Panc1 (cell line): ENCODE results near the gene GID4. TPM values are rescaled to one million over a fixed set of nuclear protein-coding genes. Genes with fewer than 3 reads are reported as not detected.

Experiments
- ATAC-seq: fragments of 200-7000 bp; cut with Tn5 transposase; 2 replicates; pipeline ENCODE4 v1.9.1; 2020; ENCODE audit warnings: mild to moderate bottlenecking, moderate library complexity
- BruUV-seq: library from RNA; stranded (reverse); fragments of 400-500 nt; replicated peaks from 2 replicates; lab custom pipeline; 2021; lab: Mats Ljungman, UMichigan
- CTCF ChIA-PET: fragments of 300-600 bp; sonication (Branson Sonifier 250); formaldehyde crosslinking; loops from one replicate; lab custom pipeline; 2022; ENCODE audit warnings: antibody characterized with exemption; lab: Charles Lee
- POLR2A ChIA-PET: fragments of 300-600 bp; sonication (Branson Sonifier 250); formaldehyde crosslinking; loops from one replicate; lab custom pipeline; 2022; ENCODE audit warnings: antibody characterized with exemption; lab: Charles Lee
- DNase-seq: peaks from one replicate; pipeline ENCODE4 v3.0.0-alpha.2; 2010; ENCODE audit warnings: low read depth, low spot score
- H3K27ac ChIP-seq: 2 replicates; pipeline ENCODE4 v1.5.1; 2011; ENCODE audit warnings: mild to moderate bottlenecking, low read length, inconsistent platforms
- H3K27me3 ChIP-seq: fragments of 200-500 bp; sonication (Bioruptor generic); 2 replicates; pipeline ENCODE4 v1.6.0; 2014; ENCODE audit warnings: low read length, inconsistent platforms; ENCODE audit not compliant: control insufficient read depth, insufficient read depth
- H3K36me3 ChIP-seq: fragments of 200-500 bp; sonication (Bioruptor generic); 2 replicates; pipeline ENCODE4 v1.5.1; 2014; ENCODE audit warnings: inconsistent platforms, mild to moderate bottlenecking, low read length, moderate library complexity; ENCODE audit not compliant: control insufficient read depth, insufficient read depth
- H3K4me1 ChIP-seq: 2 replicates; pipeline ENCODE4 v1.5.1; 2011; ENCODE audit warnings: inconsistent platforms, mild to moderate bottlenecking, low read length, moderate library complexity; ENCODE audit not compliant: control insufficient read depth, insufficient read depth
- H3K4me3 ChIP-seq, 2 experiments: 2 replicates each; pipeline ENCODE4 v1.5.1; 2011 to 2012; ENCODE audit warnings: low read depth in 2 of 2, low read length in 2 of 2, mild to moderate bottlenecking in 2 of 2, inconsistent platforms in 1 of 2, moderate library complexity in 1 of 2
- H3K9me3 ChIP-seq: fragments of 200-500 bp; sonication (Bioruptor generic); 2 replicates; pipeline ENCODE4 v1.5.1; 2014; ENCODE audit warnings: low read depth, mild to moderate bottlenecking, inconsistent platforms, low read length, moderate library complexity; ENCODE audit not compliant: control insufficient read depth, insufficient read depth
- POLR2AphosphoS5 ChIP-seq: IDR thresholded peaks from 2 replicates; pipeline ENCODE4 v1.6.1; 2012; ENCODE audit warnings: mild to moderate bottlenecking, low read depth, low read length, moderate library complexity
- SIN3A ChIP-seq: IDR thresholded peaks from 2 replicates; pipeline ENCODE4 v1.6.1; 2012; ENCODE audit warnings: low read depth, mild to moderate bottlenecking, low read length, moderate library complexity, borderline replicate concordance; ENCODE audit not compliant: insufficient read depth
- TCF7L2 ChIP-seq: IDR thresholded peaks from 2 replicates; pipeline ENCODE4 v1.6.1; 2011; ENCODE audit warnings: mild to moderate bottlenecking, low read depth, low read length, inconsistent platforms
- in situ Hi-C: cut with HindIII; loops from 2 replicates; pipeline ENCODE4 v1.10.0; 2016; ENCODE audit warnings: low sequenced_read_pairs, low pct_unique_long_range_greater_than_20kb
- intact Hi-C: fragments of 100-400 bp; cut with micrococcal nuclease; formaldehyde crosslinking; loops from one replicate; pipeline ENCODE4 v1.10.0; 2022; ENCODE audit not compliant: unreplicated experiment
- total RNA-seq: library from RNA; stranded (reverse); gene quantifications from one replicate; pipeline ENCODE4 v1.2.1, GENCODE V29; 2021; ENCODE audit not compliant: unreplicated experiment
- TF ChIP-seq, protein P1 (sequence below), 2 experiments: IDR thresholded peaks; 2 replicates each; pipeline ENCODE4 v1.6.1; 2011 to 2012; ENCODE audit warnings: low read depth in 2 of 2, control low read depth in 1 of 2, low read length in 1 of 2, mild to moderate bottlenecking in 1 of 2, moderate library complexity in 1 of 2; ENCODE audit not compliant: insufficient read depth in 1 of 2
- TF ChIP-seq, protein P2 (sequence below): fragments of 450-650 bp; IDR thresholded peaks from 2 replicates; pipeline ENCODE4 v1.5.1; 2017; ENCODE audit warnings: mild to moderate bottlenecking

The GID4 gene
- total RNA-seq, 1 experiment from 2014 or later, result 11.1 TPM

- Histone ChIP-seq H3K4me3 (no peak overlapping the region), H3K9me3 (no peaks in the 10 kb centered on the region), H3K27ac (no peak overlapping the region), H3K27me3 (no peaks in the 10 kb centered on the region), H3K36me3 (no peaks in the 10 kb centered on the region; the same call in 1 of the 2 replicates), H3K4me1 (peaks cover 18% of the 10 kb centered on the region)
- POLR2A ChIA-PET, result no interaction called here
- no TSS peak for BruUV-seq
- CTCF ChIA-PET, result no interaction called here
- TF ChIP-seq POLR2AphosphoS5 (no peak), SIN3A (no peak), TCF7L2 (no peak)
- TF ChIP-seq, protein P1, sequence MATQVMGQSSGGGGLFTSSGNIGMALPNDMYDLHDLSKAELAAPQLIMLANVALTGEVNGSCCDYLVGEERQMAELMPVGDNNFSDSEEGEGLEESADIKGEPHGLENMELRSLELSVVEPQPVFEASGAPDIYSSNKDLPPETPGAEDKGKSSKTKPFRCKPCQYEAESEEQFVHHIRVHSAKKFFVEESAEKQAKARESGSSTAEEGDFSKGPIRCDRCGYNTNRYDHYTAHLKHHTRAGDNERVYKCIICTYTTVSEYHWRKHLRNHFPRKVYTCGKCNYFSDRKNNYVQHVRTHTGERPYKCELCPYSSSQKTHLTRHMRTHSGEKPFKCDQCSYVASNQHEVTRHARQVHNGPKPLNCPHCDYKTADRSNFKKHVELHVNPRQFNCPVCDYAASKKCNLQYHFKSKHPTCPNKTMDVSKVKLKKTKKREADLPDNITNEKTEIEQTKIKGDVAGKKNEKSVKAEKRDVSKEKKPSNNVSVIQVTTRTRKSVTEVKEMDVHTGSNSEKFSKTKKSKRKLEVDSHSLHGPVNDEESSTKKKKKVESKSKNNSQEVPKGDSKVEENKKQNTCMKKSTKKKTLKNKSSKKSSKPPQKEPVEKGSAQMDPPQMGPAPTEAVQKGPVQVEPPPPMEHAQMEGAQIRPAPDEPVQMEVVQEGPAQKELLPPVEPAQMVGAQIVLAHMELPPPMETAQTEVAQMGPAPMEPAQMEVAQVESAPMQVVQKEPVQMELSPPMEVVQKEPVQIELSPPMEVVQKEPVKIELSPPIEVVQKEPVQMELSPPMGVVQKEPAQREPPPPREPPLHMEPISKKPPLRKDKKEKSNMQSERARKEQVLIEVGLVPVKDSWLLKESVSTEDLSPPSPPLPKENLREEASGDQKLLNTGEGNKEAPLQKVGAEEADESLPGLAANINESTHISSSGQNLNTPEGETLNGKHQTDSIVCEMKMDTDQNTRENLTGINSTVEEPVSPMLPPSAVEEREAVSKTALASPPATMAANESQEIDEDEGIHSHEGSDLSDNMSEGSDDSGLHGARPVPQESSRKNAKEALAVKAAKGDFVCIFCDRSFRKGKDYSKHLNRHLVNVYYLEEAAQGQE (IDR thresholded peaks at IDR 0.05; ENCODE audit: insufficient read depth in 1 of 2, low read depth in 2 of 2, low read length in 1 of 2), result no peak
- TF ChIP-seq, protein P2, sequence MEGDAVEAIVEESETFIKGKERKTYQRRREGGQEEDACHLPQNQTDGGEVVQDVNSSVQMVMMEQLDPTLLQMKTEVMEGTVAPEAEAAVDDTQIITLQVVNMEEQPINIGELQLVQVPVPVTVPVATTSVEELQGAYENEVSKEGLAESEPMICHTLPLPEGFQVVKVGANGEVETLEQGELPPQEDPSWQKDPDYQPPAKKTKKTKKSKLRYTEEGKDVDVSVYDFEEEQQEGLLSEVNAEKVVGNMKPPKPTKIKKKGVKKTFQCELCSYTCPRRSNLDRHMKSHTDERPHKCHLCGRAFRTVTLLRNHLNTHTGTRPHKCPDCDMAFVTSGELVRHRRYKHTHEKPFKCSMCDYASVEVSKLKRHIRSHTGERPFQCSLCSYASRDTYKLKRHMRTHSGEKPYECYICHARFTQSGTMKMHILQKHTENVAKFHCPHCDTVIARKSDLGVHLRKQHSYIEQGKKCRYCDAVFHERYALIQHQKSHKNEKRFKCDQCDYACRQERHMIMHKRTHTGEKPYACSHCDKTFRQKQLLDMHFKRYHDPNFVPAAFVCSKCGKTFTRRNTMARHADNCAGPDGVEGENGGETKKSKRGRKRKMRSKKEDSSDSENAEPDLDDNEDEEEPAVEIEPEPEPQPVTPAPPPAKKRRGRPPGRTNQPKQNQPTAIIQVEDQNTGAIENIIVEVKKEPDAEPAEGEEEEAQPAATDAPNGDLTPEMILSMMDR, result no peak
- in situ Hi-C loops (no loop called here), intact Hi-C loops (no loop called here)
- ATAC-seq (no peak), DNase-seq (no peak)
These were observed 3.8 kb downstream of the GID4 start for GRCh38 chr17:18042983-18043382.

DNA sequence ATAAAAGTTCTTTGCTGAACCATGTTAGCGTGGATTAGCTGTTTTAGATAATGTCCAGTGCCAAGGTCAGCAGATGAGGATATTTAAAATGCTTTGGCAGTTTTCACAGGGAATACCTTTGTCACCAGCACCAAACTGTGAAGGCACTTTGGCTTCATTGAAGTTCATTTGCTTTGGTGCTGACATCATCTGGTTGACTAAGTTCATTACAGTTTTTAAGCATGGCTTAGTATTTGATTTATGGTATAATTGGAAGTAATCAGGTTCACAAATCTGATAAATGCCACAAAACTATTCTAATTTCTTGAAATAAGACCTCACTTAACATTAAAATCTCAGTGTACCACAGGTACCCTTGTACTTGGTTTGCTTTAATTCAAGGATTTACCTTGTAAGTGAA is 4.3 kb downstream of the GID4 start:
- Histone ChIP-seq H3K4me3 (no peak overlapping the region), H3K4me1 (peaks cover 15% of the 10 kb centered on the region), H3K27me3 (no peaks in the 10 kb centered on the region), H3K9me3 (no peaks in the 10 kb centered on the region), H3K27ac (no peak overlapping the region), H3K36me3 (no peaks in the 10 kb centered on the region; the same call in 1 of the 2 replicates)
- intact Hi-C loops, result no loop called here
- in situ Hi-C loops, result no loop called here
- CTCF ChIA-PET, result no interaction called here
- DNase-seq (no peak), ATAC-seq (no peak)
- TF ChIP-seq SIN3A, result no peak
- TF ChIP-seq, protein P2, result peak; percentile 37; the same call in 1 of the 2 replicates
- TF ChIP-seq, protein P1 (IDR thresholded peaks at IDR 0.05; ENCODE audit: insufficient read depth in 1 of 2, low read depth in 2 of 2, low read length in 1 of 2), result no peak
- POLR2A ChIA-PET, result no interaction called here
- no TSS peak for BruUV-seq
